ENCODE data around the gene FKBP1A. TPM values are rescaled to one million over a fixed set of nuclear protein-coding genes. Genes with fewer than 3 reads are reported as not detected.

FKBP1A gene
- 112 and 127 TPM in 2 replicates for total RNA-seq (2014; rRNA removed; shearing (Covaris generic))

DNA sequence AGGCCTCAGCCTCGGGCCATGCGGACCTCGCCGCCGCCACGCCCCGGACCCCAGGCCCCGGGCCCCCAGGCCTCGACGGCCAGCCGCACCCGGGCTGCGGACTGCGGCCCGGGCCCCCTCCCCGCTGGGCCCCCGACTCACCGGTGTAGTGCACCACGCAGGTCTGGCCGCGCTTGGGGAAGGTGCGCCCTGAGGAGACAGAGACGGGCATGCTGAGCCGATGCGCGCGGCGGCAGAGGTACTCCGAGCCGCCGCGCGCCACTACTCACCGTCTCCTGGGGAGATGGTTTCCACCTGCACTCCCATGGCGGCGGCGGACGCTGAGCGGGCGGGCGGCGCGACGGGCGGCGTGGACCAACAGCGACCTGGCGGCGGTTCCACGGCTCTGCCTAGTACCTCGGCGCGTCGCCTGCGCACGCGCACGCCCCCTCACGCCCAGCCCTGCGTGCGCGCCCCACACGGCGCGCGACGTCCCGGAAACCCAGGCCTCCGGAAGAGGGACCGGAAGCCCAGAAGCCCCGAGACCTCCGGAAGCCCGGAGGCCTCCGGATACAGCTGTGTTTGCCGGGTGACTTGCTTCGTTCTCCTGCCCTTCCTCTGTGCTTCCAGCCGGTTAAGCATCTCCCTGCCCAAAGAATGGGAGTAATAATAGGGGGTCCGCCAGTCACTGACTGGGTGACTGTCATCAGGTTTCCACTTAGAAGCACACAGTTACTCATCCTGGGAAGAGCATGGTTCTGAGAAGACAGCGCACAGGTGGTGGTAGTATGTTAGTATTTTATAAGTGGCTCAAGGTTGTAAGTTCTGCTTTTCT, at the start of gene FKBP1A:
TSS of gene FKBP1A (minus strand) at position 362 of the 814 bp plus-strand sequence. CDS start at position 306, 56 bp downstream.
- H3K36me3 ChIP-seq, result no peaks in the 10 kb centered on the region; the same call in 1 of the 2 replicates
- DNase-seq, result peak; percentile 89 to 91
- H3K4me3 ChIP-seq, result peak within 1 kb of the TSS; percentile 76
- H3K9me3 ChIP-seq (replicated peaks), result no peaks in the 10 kb centered on the region
- no peak within 1 kb of the TSS for H3K27ac ChIP-seq
- H3K4me1 ChIP-seq, result peaks cover 8% of the 10 kb centered on the region; the same call in 1 of the 2 replicates
- no peaks in the 10 kb centered on the region for H3K27me3 ChIP-seq

DNA sequence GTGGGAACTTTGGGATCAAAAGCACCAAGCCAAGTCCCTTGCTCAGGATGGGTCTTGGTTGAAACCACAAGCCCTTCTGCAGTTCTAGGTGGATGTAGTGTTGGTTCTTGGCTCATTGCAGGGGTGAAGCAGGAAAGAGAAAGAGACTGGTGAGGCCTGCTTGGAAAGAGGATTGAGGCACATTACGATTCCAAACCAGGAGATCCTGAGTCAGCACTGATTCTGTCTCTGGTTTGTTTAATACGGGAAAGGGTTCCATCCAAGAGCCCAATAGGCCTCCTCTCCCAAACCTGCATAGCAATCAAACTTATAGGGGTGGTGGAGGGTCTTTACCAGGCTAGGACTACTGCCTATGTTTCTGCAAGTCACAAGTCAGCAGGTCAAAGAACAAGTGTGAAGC, 49.5 kb upstream of the FKBP1A start:
- peaks cover 44% of the 10 kb centered on the region for H3K36me3 ChIP-seq
- no peak overlapping the region for H3K27ac ChIP-seq
- peaks cover 20% of the 10 kb centered on the region for H3K4me1 ChIP-seq
- no peak for DNase-seq
- no peaks in the 10 kb centered on the region for H3K9me3 ChIP-seq (replicated peaks)
- no peak overlapping the region for H3K4me3 ChIP-seq
- H3K27me3 ChIP-seq, result no peaks in the 10 kb centered on the region

DNA sequence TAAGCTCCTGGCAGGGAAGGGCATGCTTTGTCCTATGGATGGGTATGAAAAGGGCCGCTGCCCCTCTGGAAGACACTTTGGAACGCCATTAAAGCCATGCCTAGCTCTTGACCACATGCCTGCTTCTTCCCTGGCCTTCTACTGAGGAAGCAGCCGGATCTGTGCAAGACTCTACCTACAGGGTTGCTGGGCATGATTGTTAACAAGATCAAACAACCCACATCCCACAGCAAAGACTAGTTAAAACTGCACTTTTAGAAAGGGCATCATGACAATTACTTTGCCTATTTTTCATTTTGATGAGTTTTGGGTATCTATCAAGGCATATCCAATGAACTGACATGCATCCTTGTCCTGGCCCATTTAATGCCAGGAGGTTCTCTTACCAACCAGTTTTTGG, 48.3 kb upstream of the FKBP1A start:
- no peaks in the 10 kb centered on the region for H3K9me3 ChIP-seq (replicated peaks)
- H3K4me1 ChIP-seq, result peaks cover 8% of the 10 kb centered on the region
- no peak for DNase-seq
- peaks cover 39% of the 10 kb centered on the region for H3K36me3 ChIP-seq
- H3K27ac ChIP-seq, result no peak overlapping the region
- no peak overlapping the region for H3K4me3 ChIP-seq
- H3K27me3 ChIP-seq, result no peaks in the 10 kb centered on the region

DNA sequence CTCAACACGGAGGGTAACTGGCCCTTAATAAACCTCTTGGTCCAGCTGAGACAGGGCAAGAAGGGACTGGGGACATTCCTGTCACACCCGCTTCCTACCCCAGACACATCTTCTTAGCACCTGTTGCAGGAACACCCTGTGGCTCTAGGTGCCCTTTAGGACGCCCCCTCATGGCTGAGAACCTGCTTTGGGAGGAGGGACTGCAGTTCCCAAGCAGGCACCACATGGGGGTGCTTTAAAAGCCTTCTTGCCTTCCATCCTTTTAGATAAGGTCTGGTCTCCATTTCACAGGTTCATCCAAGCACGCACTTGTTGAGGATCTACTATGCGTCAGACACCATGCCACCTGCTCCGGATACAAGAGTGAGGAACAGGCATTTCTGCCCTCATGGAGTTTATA, 47.2 kb upstream of the FKBP1A start:
- Histone ChIP-seq H3K9me3 (replicated peaks) (no peaks in the 10 kb centered on the region), H3K4me3 (no peak overlapping the region), H3K27ac (no peak overlapping the region), H3K27me3 (no peaks in the 10 kb centered on the region), H3K36me3 (peaks cover 29% of the 10 kb centered on the region), H3K4me1 (peaks cover 4% of the 10 kb centered on the region)
- peak in 1 of 2 experiments; percentile 33 for DNase-seq

DNA sequence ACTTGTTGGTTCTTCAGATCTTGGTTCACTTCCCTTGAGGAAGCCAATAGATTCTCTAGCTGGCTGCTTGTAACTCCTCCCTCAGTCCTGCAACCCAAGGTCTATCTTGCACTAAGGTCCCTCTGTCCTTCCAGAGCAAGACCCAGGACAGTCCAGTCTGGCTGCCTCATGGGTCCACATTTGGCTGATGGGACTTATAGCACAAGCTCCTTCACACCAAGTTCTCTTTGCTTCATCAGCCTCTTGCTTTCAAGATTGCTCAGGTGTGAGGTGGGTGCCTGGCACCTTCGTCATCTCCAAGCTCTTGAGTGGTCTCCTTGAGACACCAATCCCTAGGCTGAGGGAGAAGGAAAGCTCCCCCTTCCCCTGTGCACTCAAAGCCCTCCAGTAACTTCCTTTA, 45.5 kb upstream of the FKBP1A start:
- peaks cover 11% of the 10 kb centered on the region for H3K4me1 ChIP-seq
- no peak for DNase-seq
- H3K4me3 ChIP-seq, result no peak overlapping the region

DNA sequence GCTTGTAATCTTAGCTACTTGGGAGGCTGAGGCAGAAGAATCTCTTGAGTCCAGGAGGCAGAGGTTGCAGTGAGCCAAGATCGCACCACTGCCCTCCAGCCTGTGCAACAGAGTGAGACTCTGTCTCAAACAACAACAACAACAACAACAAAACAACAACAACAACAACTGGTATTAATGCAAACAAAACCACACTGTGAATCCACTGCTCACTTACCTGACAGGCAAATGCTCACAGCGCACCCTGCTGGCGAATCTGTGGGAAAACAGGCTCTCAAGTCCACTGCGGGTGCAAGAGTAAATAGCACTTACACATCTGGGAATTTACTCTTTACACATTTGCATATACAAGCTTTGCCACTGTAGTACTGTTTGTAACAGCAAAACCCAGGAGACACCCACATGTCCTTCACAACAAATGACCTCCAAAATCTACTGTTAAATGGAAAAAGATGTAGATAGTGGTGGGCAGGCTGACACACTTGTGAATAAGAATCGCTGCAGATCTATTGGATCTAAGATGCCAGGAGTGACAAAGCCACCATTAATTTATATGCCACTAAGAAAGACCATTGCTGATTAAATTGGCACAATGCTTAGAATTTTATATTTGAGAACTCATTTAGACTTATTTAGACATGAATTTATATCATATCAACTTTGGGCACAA, 44.5 kb upstream of the FKBP1A start:
- peak; percentile 65 to 84 for DNase-seq
- H3K27me3 ChIP-seq, result no peaks in the 10 kb centered on the region
- H3K27ac ChIP-seq, result no peak overlapping the region
- H3K9me3 ChIP-seq (replicated peaks), result no peaks in the 10 kb centered on the region
- H3K4me3 ChIP-seq, result no peak overlapping the region
- peaks cover 11% of the 10 kb centered on the region for H3K4me1 ChIP-seq
- peaks cover 11% of the 10 kb centered on the region for H3K36me3 ChIP-seq

More for the DNA sequence above, 45.5 kb upstream of the FKBP1A start:
- Histone ChIP-seq H3K27ac (no peak overlapping the region), H3K36me3 (peaks cover 18% of the 10 kb centered on the region), H3K27me3 (no peaks in the 10 kb centered on the region), H3K9me3 (replicated peaks) (no peaks in the 10 kb centered on the region)

DNA sequence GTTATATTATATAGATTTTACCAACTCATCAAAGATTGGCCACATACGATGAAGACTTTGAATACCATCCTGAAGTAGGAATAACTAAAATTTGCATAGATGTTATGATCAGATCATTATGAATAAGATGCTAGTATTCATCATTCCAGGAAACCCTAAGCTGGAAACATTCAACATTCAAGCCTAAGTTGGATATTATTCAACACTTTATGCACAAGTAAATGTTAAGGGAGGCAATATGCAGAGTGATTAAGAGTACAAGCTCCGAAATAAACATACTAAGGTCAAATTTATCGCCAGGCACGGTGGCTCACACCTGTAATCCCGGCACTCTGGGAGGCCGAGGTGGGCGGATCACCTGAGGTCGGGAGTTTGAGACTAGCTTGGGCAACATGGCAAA, 43.4 kb upstream of the FKBP1A start:
- no peak overlapping the region for H3K4me3 ChIP-seq
- H3K27ac ChIP-seq, result no peak overlapping the region
- no peaks in the 10 kb centered on the region for H3K27me3 ChIP-seq
- peaks cover under 1% of the 10 kb centered on the region for H3K36me3 ChIP-seq
- H3K9me3 ChIP-seq (replicated peaks), result no peaks in the 10 kb centered on the region
- DNase-seq, result no peak
- peaks cover 11% of the 10 kb centered on the region for H3K4me1 ChIP-seq

DNA sequence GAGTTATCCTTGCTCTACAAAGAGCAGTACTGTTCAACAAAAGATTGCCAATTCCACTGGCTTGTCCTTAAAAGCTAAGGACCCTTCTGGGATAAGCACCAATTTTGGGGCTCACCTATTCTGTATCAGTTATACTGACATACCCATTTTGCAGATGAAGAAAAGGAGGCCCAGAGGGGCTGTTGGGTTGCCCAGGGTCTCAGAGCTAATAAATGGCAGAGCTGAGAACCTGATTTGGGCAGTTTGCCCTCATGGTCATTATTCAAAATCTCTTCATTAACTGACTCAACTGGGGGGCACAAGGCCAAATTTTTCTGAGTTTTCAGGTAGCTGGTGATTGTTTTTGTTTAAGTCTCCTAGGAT, 42.5 kb upstream of the FKBP1A start:
- Histone ChIP-seq H3K36me3 (no peaks in the 10 kb centered on the region), H3K27me3 (no peaks in the 10 kb centered on the region), H3K4me3 (no peak overlapping the region), H3K4me1 (peaks cover 11% of the 10 kb centered on the region), H3K9me3 (replicated peaks) (no peaks in the 10 kb centered on the region), H3K27ac (peak overlapping the region; percentile 66)
- no peak for DNase-seq

DNA sequence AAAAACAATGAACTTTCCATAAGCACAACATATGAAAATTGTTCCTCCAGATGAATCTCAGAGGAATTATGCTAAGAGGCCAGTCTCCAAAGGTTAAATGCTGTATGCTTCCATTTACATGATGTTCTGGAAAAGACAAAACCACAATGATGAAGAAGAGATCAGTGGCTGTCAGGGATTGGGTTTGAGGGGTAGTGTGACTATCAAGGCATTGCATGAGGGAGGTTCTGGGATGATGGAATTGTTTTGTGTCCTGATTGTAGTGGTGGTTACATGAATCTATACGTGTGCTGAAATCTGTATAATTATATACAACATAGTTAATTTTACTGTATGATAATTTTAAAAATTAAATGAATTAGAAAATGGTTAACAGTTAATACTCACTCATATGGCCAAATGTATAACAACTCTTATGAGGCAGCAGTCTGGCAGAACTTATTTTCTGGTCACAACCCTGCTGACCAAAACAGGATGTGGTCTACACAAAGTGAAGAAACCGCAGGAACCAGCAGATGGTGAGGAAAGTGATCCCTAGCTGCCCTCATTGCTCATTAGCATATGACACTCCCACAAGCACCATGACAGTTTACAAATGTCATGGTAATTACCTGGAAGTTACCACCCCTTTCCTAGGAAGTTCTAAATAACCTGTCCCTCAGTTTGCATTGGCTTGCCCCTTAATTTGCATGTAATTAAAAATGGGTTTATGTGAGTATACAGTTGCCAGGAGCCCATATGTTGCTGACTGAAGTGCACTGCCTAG, 41.9 kb upstream of the FKBP1A start:
- peak; percentile 87 to 95 for DNase-seq
- Histone ChIP-seq H3K27ac (peak overlapping the region; percentile 66), H3K4me1 (peaks cover 11% of the 10 kb centered on the region), H3K4me3 (no peak overlapping the region), H3K9me3 (replicated peaks) (no peaks in the 10 kb centered on the region), H3K27me3 (no peaks in the 10 kb centered on the region), H3K36me3 (no peaks in the 10 kb centered on the region)

DNA sequence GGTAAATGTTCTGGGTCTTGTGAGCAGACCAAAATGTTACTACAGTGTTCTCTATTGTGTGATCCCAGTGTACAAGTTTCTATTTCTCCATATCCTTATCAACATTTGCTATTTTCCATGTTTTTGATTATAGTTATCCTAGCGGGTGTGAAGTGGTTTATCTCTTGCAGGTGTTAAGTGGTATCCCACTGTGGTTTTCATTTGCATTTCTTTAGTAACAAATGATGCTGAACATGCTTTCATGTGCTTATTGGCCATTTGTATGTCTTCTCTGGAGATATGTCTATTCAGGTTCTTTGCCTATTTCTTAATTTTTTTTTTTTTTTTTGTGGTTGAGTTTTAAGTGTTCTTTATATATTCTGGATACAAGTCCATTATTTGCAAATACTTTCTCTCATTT, 38.3 kb upstream of the FKBP1A start:
- Histone ChIP-seq H3K27me3 (no peaks in the 10 kb centered on the region), H3K9me3 (replicated peaks) (no peaks in the 10 kb centered on the region), H3K36me3 (no peaks in the 10 kb centered on the region), H3K4me3 (no peak overlapping the region), H3K27ac (no peak overlapping the region), H3K4me1 (peaks cover 33% of the 10 kb centered on the region)
- no peak for DNase-seq

DNA sequence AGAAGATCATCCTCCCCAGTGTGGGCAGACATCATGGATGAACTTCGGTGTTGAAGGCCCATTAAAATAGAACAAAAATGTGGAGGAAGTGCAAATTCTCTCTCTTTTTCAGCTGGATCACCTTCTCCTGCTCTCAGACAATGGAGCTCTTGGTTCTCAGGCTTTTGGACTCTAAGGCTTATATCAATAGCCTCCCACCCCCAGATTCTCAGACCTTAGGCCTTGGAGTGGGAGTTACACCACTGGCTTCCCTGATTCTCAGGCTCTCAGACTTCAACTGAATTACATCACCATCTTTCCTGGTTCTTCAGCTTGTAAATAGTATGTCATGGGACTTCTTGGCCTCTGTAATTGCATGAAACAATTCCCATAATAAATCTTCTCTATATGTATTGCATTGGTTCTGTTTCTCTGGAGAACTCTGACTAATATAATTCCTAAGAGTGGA, 37.2 kb upstream of the FKBP1A start:
- no peak for DNase-seq
- H3K27me3 ChIP-seq, result no peaks in the 10 kb centered on the region
- no peak overlapping the region for H3K4me3 ChIP-seq
- no peak overlapping the region for H3K27ac ChIP-seq
- no peaks in the 10 kb centered on the region for H3K36me3 ChIP-seq
- H3K9me3 ChIP-seq (replicated peaks), result no peaks in the 10 kb centered on the region
- peaks cover 30% of the 10 kb centered on the region for H3K4me1 ChIP-seq

DNA sequence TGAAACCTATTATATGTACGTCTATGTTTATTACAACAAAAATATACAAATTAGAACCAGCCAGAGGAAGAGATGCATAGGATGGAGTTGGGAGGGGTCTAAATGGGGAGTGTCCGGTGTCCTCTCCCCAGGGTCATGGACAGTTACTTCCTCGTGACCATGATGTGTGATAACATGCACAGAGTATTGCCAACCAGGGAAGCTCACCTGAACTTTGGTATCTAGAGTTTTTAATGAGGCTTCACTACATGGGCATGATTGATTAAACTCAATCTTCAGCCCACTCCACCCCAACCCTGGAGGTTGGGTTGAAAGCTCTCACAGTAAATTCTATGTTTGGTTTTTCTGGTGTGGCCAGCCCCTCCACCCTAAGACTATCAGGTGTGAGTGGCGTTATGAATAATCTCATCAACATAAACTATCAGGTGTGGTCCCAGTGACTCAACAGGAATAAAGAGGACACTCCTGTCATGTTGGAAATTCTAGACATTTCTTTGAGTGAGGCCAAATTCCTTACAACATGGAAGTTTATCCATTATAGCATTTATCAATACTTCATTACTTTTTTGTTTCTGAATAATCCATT, 36.4 kb upstream of the FKBP1A start:
- H3K27me3 ChIP-seq, result no peaks in the 10 kb centered on the region

DNA sequence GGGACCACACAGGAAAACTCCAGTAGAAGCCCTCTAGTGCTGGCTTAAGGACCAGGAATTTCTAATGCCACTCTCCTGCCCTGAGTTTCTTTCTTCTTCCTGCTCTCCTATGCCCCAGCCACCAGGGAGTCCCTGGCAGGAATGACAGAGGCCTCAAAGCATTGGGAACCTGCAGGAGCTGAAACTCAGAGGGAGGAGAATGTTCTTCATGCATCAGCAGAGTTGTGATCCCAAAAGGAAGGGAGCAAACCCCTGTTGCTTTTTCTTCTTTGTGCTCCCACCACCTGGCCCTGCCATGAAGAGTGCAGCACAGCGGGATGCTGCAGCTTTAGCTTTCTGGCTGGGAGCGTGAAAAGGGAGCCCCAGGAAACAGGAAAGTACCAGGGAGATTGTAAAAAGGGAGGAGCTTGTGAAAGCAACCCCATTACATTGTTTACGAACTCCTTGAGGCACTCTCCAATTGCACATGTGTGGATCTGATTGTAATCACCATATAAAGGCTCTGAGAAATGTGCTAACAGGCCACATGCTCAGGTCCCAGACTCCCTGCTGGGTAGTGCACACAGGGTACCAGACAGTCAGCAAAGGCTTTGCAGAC, 34.7 kb upstream of the FKBP1A start:
- peak; percentile 70 to 88 for DNase-seq
- H3K4me3 ChIP-seq, result no peak overlapping the region
- H3K4me1 ChIP-seq, result peaks cover 23% of the 10 kb centered on the region
- H3K27me3 ChIP-seq, result no peaks in the 10 kb centered on the region
- peak overlapping the region; percentile 48 for H3K27ac ChIP-seq
- H3K36me3 ChIP-seq, result no peaks in the 10 kb centered on the region
- no peaks in the 10 kb centered on the region for H3K9me3 ChIP-seq (replicated peaks)

More for the DNA sequence above, 36.4 kb upstream of the FKBP1A start:
- DNase-seq, result no peak
- Histone ChIP-seq H3K36me3 (no peaks in the 10 kb centered on the region), H3K4me1 (peaks cover 24% of the 10 kb centered on the region), H3K27ac (no peak overlapping the region), H3K9me3 (replicated peaks) (no peaks in the 10 kb centered on the region), H3K4me3 (no peak overlapping the region)

DNA sequence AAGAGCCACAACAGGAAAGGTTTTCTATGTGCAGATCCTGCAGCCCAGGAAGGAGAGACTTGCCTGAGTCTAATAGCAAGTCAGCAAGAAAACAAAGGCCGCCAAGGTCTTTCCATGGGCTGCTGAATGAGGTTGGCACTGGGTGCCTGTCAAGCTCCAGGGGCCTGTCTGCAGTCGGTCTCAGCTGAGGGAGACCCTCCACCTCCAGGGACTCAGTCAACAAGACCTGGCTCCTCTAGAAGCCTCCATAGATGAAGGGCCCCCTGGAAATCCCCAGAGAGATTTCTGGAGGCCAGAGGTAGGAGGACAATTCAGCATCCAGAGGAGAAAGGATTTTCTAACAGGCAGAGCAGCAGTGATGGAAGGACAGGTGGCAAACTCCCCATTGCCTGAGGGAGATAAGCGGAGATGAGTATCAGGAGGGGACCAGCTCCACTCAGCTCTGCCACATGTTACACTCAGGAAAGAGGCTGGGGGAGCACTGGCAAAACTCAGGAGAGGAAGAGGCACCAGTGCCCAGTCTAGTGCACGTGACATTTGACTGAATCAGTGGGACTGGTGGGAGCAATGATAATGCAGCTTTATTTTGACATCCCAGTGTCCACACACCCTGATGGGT, 33.5 kb upstream of the FKBP1A start:
- H3K9me3 ChIP-seq (replicated peaks), result peaks cover 1% of the 10 kb centered on the region; the same call in 1 of the 2 replicates
- peak in 1 of 2 experiments; percentile 42 for DNase-seq
- no peak overlapping the region for H3K4me3 ChIP-seq
- no peaks in the 10 kb centered on the region for H3K27me3 ChIP-seq
- peaks cover 23% of the 10 kb centered on the region for H3K4me1 ChIP-seq
- no peaks in the 10 kb centered on the region for H3K36me3 ChIP-seq
- H3K27ac ChIP-seq, result no peak overlapping the region
